GM12872 (cell line): ENCODE results near the gene TRAF5.

Experiments
- TF ChIP-seq, protein P1 (sequence below): IDR thresholded peaks from 3 replicates; pipeline ENCODE4 v1.5.1; 2011; ENCODE audit warnings: low read depth, mild to moderate bottlenecking, low read length, moderate library complexity; ENCODE audit not compliant: insufficient read depth

The TRAF5 gene

DNA sequence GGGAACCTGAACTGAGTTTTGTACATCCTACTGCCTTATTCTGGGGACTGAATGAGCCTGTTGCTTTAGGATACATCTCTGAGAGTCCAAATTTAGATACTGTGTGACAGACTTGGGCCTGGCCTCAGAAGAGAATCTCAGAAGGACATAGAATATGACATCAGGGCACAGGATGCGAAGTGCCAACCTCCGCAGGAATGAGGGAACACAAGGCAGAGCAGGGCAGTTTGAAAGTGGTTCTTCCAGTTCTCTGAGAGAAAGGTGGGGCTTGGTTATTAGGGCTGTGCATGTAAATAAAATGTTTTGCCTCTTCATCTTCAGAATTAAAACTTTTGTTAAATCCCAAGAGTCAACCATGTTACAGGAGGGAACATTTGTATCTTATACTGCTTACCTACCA is 23.1 kb downstream of the TRAF5 start:
- TF ChIP-seq, protein P1, sequence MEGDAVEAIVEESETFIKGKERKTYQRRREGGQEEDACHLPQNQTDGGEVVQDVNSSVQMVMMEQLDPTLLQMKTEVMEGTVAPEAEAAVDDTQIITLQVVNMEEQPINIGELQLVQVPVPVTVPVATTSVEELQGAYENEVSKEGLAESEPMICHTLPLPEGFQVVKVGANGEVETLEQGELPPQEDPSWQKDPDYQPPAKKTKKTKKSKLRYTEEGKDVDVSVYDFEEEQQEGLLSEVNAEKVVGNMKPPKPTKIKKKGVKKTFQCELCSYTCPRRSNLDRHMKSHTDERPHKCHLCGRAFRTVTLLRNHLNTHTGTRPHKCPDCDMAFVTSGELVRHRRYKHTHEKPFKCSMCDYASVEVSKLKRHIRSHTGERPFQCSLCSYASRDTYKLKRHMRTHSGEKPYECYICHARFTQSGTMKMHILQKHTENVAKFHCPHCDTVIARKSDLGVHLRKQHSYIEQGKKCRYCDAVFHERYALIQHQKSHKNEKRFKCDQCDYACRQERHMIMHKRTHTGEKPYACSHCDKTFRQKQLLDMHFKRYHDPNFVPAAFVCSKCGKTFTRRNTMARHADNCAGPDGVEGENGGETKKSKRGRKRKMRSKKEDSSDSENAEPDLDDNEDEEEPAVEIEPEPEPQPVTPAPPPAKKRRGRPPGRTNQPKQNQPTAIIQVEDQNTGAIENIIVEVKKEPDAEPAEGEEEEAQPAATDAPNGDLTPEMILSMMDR: no peak

DNA sequence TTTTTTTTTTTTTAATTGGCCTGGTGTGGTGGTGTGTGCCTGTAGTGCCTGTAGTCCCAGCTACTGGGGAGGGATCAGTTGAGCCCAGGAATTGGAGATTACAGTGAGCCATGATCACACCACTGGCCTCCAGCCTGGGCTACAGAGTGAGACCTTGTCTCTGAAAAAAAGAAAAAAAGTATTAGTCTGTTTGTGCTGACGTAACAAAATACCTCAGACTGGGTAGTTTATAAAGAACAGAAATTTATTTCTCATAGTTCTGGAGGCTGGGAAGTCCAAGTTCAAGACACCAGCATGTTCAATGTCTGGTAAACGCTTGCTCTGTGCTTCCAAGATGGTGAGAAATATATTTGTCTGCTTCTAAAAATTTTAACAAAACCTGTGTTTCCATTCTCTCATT is 25.8 kb downstream of the TRAF5 start:
- TF ChIP-seq, protein P1: no peak

- TF ChIP-seq, protein P1: peak; percentile 93
These were observed 26.4 kb downstream of the TRAF5 start for GRCh38 chr1:211352985-211353515.

- TF ChIP-seq, protein P1: no peak
These were observed 27.1 kb downstream of the TRAF5 start for GRCh38 chr1:211353562-211354212.

- TF ChIP-seq, protein P1: no peak
These were observed 29.2 kb downstream of the TRAF5 start for GRCh38 chr1:211355873-211356272.

- TF ChIP-seq, protein P1: no peak
These were observed 30.2 kb downstream of the TRAF5 start for GRCh38 chr1:211356723-211357407.

- TF ChIP-seq, protein P1: no peak
These were observed 32.1 kb downstream of the TRAF5 start for GRCh38 chr1:211358685-211359084.
